Activated B cell treated with CpG ODN at 0.5 μM for 24 hours (primary cell): ENCODE data around the gene GSTK1. TPM values are rescaled to one million over a fixed set of nuclear protein-coding genes. Genes with fewer than 3 reads are reported as not detected.
A peak's percentile ranks its signal among the peaks of the same experiment; 100 is the strongest.

Source experiments
- ATAC-seq: fragments of 200-7000 bp; cut with Tn5 transposase; one replicate; pipeline ENCODE4 v1.10.0; 2021; ENCODE audit warnings: low read depth, mild to moderate bottlenecking, moderate library complexity
- CTCF ChIA-PET: fragments of 350-600 bp; sonication (Branson Sonifier 250); formaldehyde crosslinking; loops from one replicate; lab custom pipeline; 2021; ENCODE audit warnings: antibody characterized with exemption; lab: Charles Lee
- POLR2A ChIA-PET: fragments of 350-600 bp; sonication (Branson Sonifier 250); formaldehyde crosslinking; loops from one replicate; lab custom pipeline; 2021; ENCODE audit warnings: antibody characterized with exemption; lab: Charles Lee
- DNase-seq: peaks from one replicate; pipeline ENCODE4 v3.0.0; 2022
- H3K27ac Mint-ChIP-seq: one replicate; pipeline ENCODE4 v1.8.0; 2020; ENCODE audit warnings: mixed read lengths
- H3K27me3 Mint-ChIP-seq: one replicate; pipeline ENCODE4 v1.8.0; 2021; ENCODE audit warnings: mixed read lengths
- H3K36me3 Mint-ChIP-seq: one replicate; pipeline ENCODE4 v1.8.0; 2021; ENCODE audit warnings: low read depth, mixed read lengths
- H3K4me1 Mint-ChIP-seq: one replicate; pipeline ENCODE4 v1.8.0; 2021; ENCODE audit warnings: mixed read lengths
- H3K4me3 Mint-ChIP-seq: one replicate; pipeline ENCODE4 v1.8.0; 2020; ENCODE audit warnings: mild to moderate bottlenecking, mixed read lengths
- H3K9me3 Mint-ChIP-seq: one replicate; pipeline ENCODE4 v1.8.0; 2020; ENCODE audit warnings: mixed read lengths
- CTCF ChIP-seq: fragments of 200-600 bp; IDR thresholded peaks from one replicate; pipeline ENCODE4 v1.8.0; 2022; ENCODE audit warnings: antibody characterized with exemption, mild to moderate bottlenecking
- intact Hi-C: fragments of 100-400 bp; cut with micrococcal nuclease; formaldehyde crosslinking; loops from one replicate; pipeline ENCODE4 v1.15.1; 2024
- total RNA-seq: library from RNA; stranded (reverse); gene quantifications from 2 replicates; pipeline ENCODE4 v1.2.3, GENCODE V29; 2022

Gene GSTK1
- total RNA-seq, 1 donor from 2014 or later: 144 TPM

GRCh38 chr7:143272871-143273270 lies 9.6 kb downstream of the GSTK1 start:
- H3K4me1 Mint-ChIP-seq: peaks cover 3% of the 10 kb centered on the region
- no peak for ATAC-seq
- CTCF ChIA-PET: no interaction called here
- no peaks in the 10 kb centered on the region for H3K27me3 Mint-ChIP-seq
- intact Hi-C loops: no loop called here
- no peak for DNase-seq
- no peak overlapping the region for H3K27ac Mint-ChIP-seq
- no peaks in the 10 kb centered on the region for H3K9me3 Mint-ChIP-seq
- no peak for TF ChIP-seq CTCF
- H3K36me3 Mint-ChIP-seq: peaks cover 32% of the 10 kb centered on the region
- POLR2A ChIA-PET: interaction anchor here (0.6 to 1.1 kb wide), 2 partner anchors 15 to 488 kb away, joined by 3 to 5 read pairs; partner anchors contain the start of gene CASP2
- H3K4me3 Mint-ChIP-seq: no peak overlapping the region

GRCh38 chr7:143279186-143280098 lies 16.2 kb downstream of the GSTK1 start:
- no peak for ATAC-seq
- CTCF ChIA-PET: interaction anchor here (0.9 to 2.0 kb wide), 6 partner anchors 8 to 39 kb away, joined by 3 to 9 read pairs (median 4); no protein-coding TSS in a partner anchor

GRCh38 chr7:143280160-143280559 lies 16.9 kb downstream of the GSTK1 start:
- H3K4me1 Mint-ChIP-seq: peaks cover 33% of the 10 kb centered on the region
- H3K9me3 Mint-ChIP-seq: no peaks in the 10 kb centered on the region
- no peak for DNase-seq
- no peaks in the 10 kb centered on the region for H3K36me3 Mint-ChIP-seq
- no peak for ATAC-seq
- H3K4me3 Mint-ChIP-seq: no peak overlapping the region
- H3K27ac Mint-ChIP-seq: peak overlapping the region; percentile 55
- ChIA-PET POLR2A (interaction anchor here (1.2 to 1.6 kb wide), 2 partner anchors 8 to 17 kb away, joined by 4 to 9 read pairs; partner anchors contain the start of genes CASP2 and GSTK1), CTCF (interaction anchor here (0.9 to 2.0 kb wide), 5 partner anchors 8 to 39 kb away, joined by 4 to 9 read pairs (median 4); no protein-coding TSS in a partner anchor)
- TF ChIP-seq CTCF: no peak
- intact Hi-C loops: loop anchor here (10.0 kb wide), 3 partner anchors 425 to 1555 kb away; partner anchors contain the start of genes EPHB6, TCAF1 and TPK1
- no peaks in the 10 kb centered on the region for H3K27me3 Mint-ChIP-seq

More at GRCh38 chr7:143279186-143280098, 16.2 kb downstream of the GSTK1 start:
- peak overlapping the region; percentile 55 for H3K27ac Mint-ChIP-seq
- no peaks in the 10 kb centered on the region for H3K27me3 Mint-ChIP-seq
- TF ChIP-seq CTCF: no peak
- DNase-seq: no peak
- H3K4me3 Mint-ChIP-seq: peak overlapping the region; percentile 26
- POLR2A ChIA-PET: interaction anchor here (0.7 to 1.6 kb wide), 4 partner anchors 9 to 107 kb away, joined by 3 to 9 read pairs (median 4); partner anchors contain the start of genes CASP2 and GSTK1
- H3K36me3 Mint-ChIP-seq: no peaks in the 10 kb centered on the region
- H3K4me1 Mint-ChIP-seq: peaks cover 30% of the 10 kb centered on the region
- intact Hi-C loops: loop anchor here (10.0 kb wide), 3 partner anchors 425 to 1555 kb away; partner anchors contain the start of genes EPHB6, TCAF1 and TPK1
- no peaks in the 10 kb centered on the region for H3K9me3 Mint-ChIP-seq

- ChIA-PET CTCF (interaction anchor here (0.9 to 2.0 kb wide), 3 partner anchors 19 to 40 kb away, joined by 4 to 9 read pairs (median 4); no protein-coding TSS in a partner anchor), POLR2A (interaction anchor here (1.2 kb wide), 1 partner anchor 8 kb away, joined by 4 read pairs; the partner anchor contains the start of gene CASP2)
- H3K27me3 Mint-ChIP-seq: no peaks in the 10 kb centered on the region
- H3K9me3 Mint-ChIP-seq: no peaks in the 10 kb centered on the region
- H3K4me3 Mint-ChIP-seq: no peak overlapping the region
- DNase-seq (no peak), ATAC-seq (no peak)
- TF ChIP-seq CTCF: no peak
- H3K4me1 Mint-ChIP-seq: peaks cover 33% of the 10 kb centered on the region
- H3K36me3 Mint-ChIP-seq: no peaks in the 10 kb centered on the region
- no peak overlapping the region for H3K27ac Mint-ChIP-seq
- intact Hi-C loops: loop anchor here (10.0 kb wide), 3 partner anchors 426 to 1554 kb away; partner anchors contain the start of genes EPHB6, TCAF1 and TPK1
These were observed 17.3 kb downstream of the GSTK1 start for GRCh38 chr7:143280566-143280965.
